BJ (cell line): ENCODE results near the gene TFF1. TPM values are rescaled to one million over a fixed set of nuclear protein-coding genes. Genes with fewer than 3 reads are reported as not detected.

Experiments used
- CTCF ChIA-PET: fragments of 350-600 bp; formaldehyde crosslinking; extraction: SDS; loops from one replicate; lab custom pipeline; 2021; ENCODE audit warnings: antibody characterized with exemption, inconsistent platforms; lab: Yijun Ruan, JAX
- POLR2A ChIA-PET: fragments of 300-600 bp; sonication (Branson Sonifier 250); formaldehyde crosslinking; extraction: SDS; loops from one replicate; lab custom pipeline; 2021; ENCODE audit warnings: antibody characterized with exemption; lab: Charles Lee
- DNase-seq: peaks from one replicate; pipeline ENCODE4 v3.0.0-alpha.2; 2011; ENCODE audit warnings: low read depth
- H3K27me3 ChIP-seq: 2 replicates; pipeline ENCODE4 v1.6.0; 2011; ENCODE audit warnings: low read length; ENCODE audit not compliant: control insufficient read depth, insufficient read depth
- H3K36me3 ChIP-seq: 2 replicates; pipeline ENCODE4 v1.5.1; 2011; ENCODE audit warnings: low read length; ENCODE audit not compliant: control insufficient read depth, insufficient read depth
- H3K4me3 ChIP-seq: 2 replicates; pipeline ENCODE4 v1.5.1; 2011; ENCODE audit warnings: low read depth, mild to moderate bottlenecking, control low read depth, low read length
- CTCF ChIP-seq: IDR thresholded peaks from 2 replicates; pipeline ENCODE4 v1.5.1; 2011; ENCODE audit warnings: low read depth, mild to moderate bottlenecking, control low read depth, inconsistent platforms, low read length, moderate library complexity; ENCODE audit not compliant: insufficient read depth
- polyA plus RNA-seq: library from polyadenylated mRNA; depleted of rRNA; stranded (reverse); fragments of >200 nt; gene quantifications from 2 replicates; pipeline ENCODE4 v1.2.3, GENCODE V29; 2011

TFF1 gene
- polyA plus RNA-seq, 1 experiment, result not detected

DNA sequence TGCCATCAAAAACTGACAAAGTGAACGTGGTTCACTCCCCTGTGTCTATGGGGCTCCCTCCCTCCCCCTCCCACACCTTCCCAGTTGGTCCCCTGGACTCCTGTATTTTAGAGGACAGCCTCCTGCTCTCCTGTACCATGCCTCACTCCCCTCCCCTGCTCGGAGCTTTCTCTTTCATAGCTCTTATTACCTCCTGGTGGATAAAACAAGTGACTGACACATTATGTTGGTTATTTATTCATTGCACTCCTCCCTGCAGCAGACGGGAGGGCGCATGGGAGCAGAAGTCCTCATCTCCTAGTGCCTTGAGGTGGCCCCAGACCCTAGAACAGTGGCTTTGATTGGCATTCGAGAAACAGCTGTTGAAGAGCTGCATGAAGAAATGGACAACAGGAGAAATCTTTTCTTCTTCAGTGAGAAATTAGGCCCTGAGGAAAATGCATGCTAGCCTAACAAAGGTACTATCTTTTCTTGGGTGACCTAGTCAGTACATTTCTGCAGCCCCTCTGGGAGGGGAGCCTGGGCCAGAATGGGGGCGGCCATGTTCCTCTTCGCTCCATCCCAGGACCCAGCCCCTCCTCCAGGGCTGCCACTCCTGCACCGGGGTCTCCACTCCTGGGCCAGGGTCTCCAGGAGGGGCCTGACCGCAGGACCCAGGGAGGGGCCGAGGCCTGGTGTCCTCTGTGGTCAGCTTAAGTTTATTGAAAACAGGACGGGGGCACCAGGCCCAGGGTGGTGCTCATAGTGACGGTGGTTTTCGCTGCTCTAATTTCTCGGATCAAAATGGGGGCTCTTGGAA lies 1.2 kb upstream of the TFF1 start:
- TF ChIP-seq CTCF, result no peak
- ChIA-PET POLR2A (interaction anchor here (0.6 kb wide), 1 partner anchor 212 kb away, joined by 3 read pairs; no protein-coding TSS in a partner anchor), CTCF (no interaction called here)
- no peak for DNase-seq
- Histone ChIP-seq H3K27me3 (no peaks in the 10 kb centered on the region), H3K36me3 (no peaks in the 10 kb centered on the region), H3K4me3 (no peak overlapping the region)

DNA sequence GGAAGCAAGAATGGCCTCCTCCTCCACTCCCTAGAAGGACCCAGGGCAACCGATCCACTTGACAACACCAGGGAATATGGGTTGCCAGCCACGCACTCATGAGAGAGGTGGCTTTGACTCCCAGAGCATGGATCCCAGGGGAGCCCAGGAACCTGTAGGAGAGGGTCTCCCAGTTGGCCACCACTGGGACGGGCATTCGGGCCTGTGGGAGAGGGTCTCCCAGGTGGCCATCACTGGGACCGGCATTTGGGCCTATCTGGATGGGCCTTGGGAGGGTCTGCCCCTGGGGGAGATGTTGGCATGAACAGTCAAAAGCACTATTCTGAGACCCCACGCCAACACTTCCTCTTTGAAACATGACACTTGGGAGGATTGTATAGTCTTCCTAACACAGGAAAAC lies 565 bp downstream of the TFF1 start:
- DNase-seq, result no peak
- POLR2A ChIA-PET, result no interaction called here
- TF ChIP-seq CTCF, result no peak
- Histone ChIP-seq H3K36me3 (no peaks in the 10 kb centered on the region), H3K27me3 (no peaks in the 10 kb centered on the region), H3K4me3 (no peak overlapping the region)
- CTCF ChIA-PET, result no interaction called here

DNA sequence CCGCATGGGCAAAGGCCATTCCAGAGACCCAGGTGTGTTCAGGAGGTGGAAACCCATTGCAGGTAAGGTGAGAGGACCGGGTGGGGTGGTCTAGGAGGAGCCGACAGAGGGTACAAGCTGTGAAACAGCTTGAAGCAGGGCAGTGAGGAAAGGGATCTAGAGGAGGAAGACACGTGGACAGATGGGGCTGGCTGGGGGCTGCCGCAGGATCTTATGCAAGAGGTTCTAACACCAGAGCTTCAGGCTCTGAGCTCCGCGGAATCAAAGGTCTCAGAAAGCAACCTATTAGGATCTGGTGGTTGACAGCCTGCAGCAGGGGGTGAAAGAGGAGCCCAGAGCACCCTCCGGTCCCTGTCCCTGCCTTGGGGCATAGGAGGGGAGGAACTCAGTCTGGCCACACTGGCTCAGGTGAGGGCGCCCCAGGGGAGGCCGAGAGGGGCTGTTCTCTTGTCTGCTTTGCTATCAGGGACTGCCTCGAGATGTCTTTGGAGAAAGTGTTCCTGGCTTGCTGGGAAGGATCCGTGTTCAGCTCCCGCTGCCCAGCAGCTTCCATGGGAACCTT lies 1.9 kb downstream of the TFF1 start:
- DNase-seq, result no peak
- no peak for TF ChIP-seq CTCF
- Histone ChIP-seq H3K4me3 (no peak overlapping the region), H3K27me3 (no peaks in the 10 kb centered on the region), H3K36me3 (no peaks in the 10 kb centered on the region)
- ChIA-PET POLR2A (no interaction called here), CTCF (no interaction called here)

- TF ChIP-seq CTCF, result no peak
- DNase-seq, result no peak
- H3K27me3 ChIP-seq, result no peaks in the 10 kb centered on the region
- no peak overlapping the region for H3K4me3 ChIP-seq
- ChIA-PET POLR2A (no interaction called here), CTCF (interaction anchor here (1.3 kb wide), 1 partner anchor 18 kb away, joined by 3 read pairs; no protein-coding TSS in a partner anchor)
- H3K36me3 ChIP-seq, result no peaks in the 10 kb centered on the region
Measured at GRCh38 chr21:42363312-42363711, 3.0 kb downstream of the TFF1 start.

DNA sequence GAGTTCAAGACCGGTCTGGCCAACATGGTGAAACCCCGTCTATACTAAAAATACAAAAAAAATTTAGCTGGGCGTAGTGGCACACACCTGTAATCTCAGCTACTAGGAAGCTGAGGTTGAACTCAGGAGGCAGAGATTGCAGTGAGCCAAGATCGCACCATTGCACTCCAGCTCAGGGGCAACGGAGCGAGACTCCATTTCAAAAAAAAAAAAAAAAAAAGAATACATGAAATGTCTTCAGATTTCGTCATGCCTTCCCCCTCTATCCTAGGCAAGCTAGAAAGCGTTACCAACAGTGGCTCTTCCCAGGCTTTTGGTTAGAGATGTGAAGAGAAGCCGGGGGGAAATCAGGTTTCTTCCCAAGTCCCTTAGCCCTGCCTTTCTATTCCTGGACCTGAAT lies 3.6 kb downstream of the TFF1 start:
- Histone ChIP-seq H3K27me3 (no peaks in the 10 kb centered on the region), H3K4me3 (no peak overlapping the region), H3K36me3 (no peaks in the 10 kb centered on the region)
- ChIA-PET CTCF (interaction anchor here (1.3 to 1.5 kb wide), 2 partner anchors 16 to 19 kb away, joined by 3 read pairs; no protein-coding TSS in a partner anchor), POLR2A (no interaction called here)
- no peak for TF ChIP-seq CTCF
- no peak for DNase-seq
